ENCODE measurements around the gene FRY. TPM values are rescaled to one million over a fixed set of nuclear protein-coding genes. Genes with fewer than 3 reads are reported as not detected.

The FRY gene
- total and polyA plus RNA-seq, 2 of the 13 experiments (the other 11 are each of a cell fraction or from before 2014, with no cell fraction given) = 8.2 to 13.1 TPM

DNA sequence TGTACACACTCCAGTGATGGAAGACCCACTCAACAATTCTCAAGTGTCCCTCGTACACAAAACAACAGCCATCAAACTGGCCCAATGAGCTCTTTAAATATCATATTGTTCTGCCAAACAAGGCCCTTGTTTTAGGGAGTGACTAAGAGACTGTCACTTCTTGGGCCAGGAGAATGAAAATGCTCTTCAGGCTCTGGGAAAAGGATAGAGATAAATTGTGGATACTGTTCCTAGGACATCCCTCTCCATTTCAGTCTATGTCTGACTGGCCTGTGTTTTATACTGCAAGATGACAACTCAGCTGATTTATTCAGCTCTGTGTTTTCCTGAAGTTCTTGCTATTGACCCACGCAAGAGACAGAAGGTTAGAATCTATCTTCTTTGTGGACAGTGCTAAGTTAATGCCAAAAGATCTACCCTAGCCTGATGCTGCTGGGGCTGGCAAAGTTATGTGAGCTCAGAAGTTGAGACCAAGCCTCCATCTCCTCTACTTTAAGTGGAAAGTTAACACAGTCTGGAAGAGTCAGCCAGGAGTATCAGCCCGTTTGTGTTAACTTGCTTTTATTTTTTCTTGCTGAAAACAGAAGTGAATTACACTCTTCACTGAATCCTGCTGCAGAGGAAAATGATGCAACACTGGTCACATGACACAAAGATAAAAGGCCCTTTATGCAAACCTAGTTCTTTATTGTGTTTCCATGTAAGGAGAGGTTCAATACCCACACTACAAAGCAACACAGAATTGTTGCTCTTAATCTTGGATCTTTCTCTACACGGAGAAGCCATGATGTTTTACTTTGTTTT, 14.6 kb downstream of the FRY start:
- intact Hi-C loops (cut with micrococcal nuclease; ENCODE audit: unreplicated experiment) (loop anchor here (1.0 kb wide), 1 partner anchor 13 kb away; no protein-coding TSS in a partner anchor), in situ Hi-C loops (cut with HindIII; ENCODE audit: extremely low pct_ligation_motif_present, low pct_unique_long_range_greater_than_20kb) (loop anchor here (25.0 kb wide), 2 partner anchors 91 to 391 kb away; partner anchors contain the start of gene N4BP2L1)
- Histone ChIP-seq H3K9me3 (ENCODE audit: low read length) (no peaks in the 10 kb centered on the region), H4K20me1 (ENCODE audit: insufficient read depth, low read length) (no peaks in the 10 kb centered on the region), H3K27me3 (ENCODE audit: control insufficient read depth in 1 of 2, insufficient read depth in 2 of 2, low read length in 2 of 2) (no peaks in the 10 kb centered on the region), H3K9ac (ENCODE audit: insufficient read depth, low read depth, low read length) (peak overlapping the region; percentile 53), H3K36me3 (replicated peaks in 1 of 2; ENCODE audit: control insufficient read depth in 1 of 2, insufficient read depth in 2 of 2, low read length in 2 of 2) (peaks cover 4 to 10% of the 10 kb centered on the region in 2 experiments; a peak in 4 of 5 replicates), H3K4me1 (ENCODE audit: insufficient read depth, low read length) (peaks cover 53% of the 10 kb centered on the region), H3K4me3 (replicated peaks in 1 of 3; ENCODE audit: insufficient read depth in 1 of 3, low read depth in 2 of 3, low read length in 3 of 3) (peak overlapping the region in 1 of 3 experiments; percentile 24; a peak in 2 of 6 replicates), H3K27ac (ENCODE audit: extremely low read length, insufficient read depth, low read length) (peak overlapping the region; percentile 79), H2AFZ (ENCODE audit: low read length) (peak overlapping the region; percentile 73), H3K79me2 (ENCODE audit: insufficient read depth, low read length) (peaks cover 9% of the 10 kb centered on the region), H3K4me2 (ENCODE audit: low read depth, low read length) (peak overlapping the region; percentile 54)
- FAIRE-seq (peak; percentile 69), ATAC-seq (peak; percentile 88), DNase-seq (ENCODE audit: low spot score) (peak; percentile 92)
- TSS peak; percentile 98 for BruUV-seq (replicated peaks)
- POLR2A ChIA-PET = interaction anchor here (0.9 to 2.4 kb wide), 5 partner anchors 11 to 130 kb away, joined by 3 to 15 read pairs (median 4); partner anchors contain the start of gene FRY
- WGBS (ENCODE audit: low lambda C conversion rate) = 42% methylated on average over 4 of the region's 4 CpGs
- CTCF ChIA-PET (ENCODE audit: low intra/inter-chr PET ratio, low total read pairs) = no interaction called here
- TF ChIP-seq, protein P1, sequence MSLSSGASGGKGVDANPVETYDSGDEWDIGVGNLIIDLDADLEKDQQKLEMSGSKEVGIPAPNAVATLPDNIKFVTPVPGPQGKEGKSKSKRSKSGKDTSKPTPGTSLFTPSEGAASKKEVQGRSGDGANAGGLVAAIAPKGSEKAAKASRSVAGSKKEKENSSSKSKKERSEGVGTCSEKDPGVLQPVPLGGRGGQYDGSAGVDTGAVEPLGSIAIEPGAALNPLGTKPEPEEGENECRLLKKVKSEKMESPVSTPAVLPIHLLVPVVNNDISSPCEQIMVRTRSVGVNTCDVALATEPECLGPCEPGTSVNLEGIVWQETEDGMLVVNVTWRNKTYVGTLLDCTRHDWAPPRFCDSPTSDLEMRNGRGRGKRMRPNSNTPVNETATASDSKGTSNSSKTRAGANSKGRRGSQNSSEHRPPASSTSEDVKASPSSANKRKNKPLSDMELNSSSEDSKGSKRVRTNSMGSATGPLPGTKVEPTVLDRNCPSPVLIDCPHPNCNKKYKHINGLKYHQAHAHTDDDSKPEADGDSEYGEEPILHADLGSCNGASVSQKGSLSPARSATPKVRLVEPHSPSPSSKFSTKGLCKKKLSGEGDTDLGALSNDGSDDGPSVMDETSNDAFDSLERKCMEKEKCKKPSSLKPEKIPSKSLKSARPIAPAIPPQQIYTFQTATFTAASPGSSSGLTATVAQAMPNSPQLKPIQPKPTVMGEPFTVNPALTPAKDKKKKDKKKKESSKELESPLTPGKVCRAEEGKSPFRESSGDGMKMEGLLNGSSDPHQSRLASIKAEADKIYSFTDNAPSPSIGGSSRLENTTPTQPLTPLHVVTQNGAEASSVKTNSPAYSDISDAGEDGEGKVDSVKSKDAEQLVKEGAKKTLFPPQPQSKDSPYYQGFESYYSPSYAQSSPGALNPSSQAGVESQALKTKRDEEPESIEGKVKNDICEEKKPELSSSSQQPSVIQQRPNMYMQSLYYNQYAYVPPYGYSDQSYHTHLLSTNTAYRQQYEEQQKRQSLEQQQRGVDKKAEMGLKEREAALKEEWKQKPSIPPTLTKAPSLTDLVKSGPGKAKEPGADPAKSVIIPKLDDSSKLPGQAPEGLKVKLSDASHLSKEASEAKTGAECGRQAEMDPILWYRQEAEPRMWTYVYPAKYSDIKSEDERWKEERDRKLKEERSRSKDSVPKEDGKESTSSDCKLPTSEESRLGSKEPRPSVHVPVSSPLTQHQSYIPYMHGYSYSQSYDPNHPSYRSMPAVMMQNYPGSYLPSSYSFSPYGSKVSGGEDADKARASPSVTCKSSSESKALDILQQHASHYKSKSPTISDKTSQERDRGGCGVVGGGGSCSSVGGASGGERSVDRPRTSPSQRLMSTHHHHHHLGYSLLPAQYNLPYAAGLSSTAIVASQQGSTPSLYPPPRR (CRISPR knock-in tag; IDR thresholded peaks at IDR 0.05; ENCODE audit: borderline replicate concordance) = no peak
- TF ChIP-seq ZNF543 (CRISPR knock-in tag; IDR thresholded peaks at IDR 0.05) = no peak
- TF ChIP-seq ZNF446 (CRISPR knock-in tag; IDR thresholded peaks at IDR 0.05) = no peak
- TF ChIP-seq USF2 (IDR thresholded peaks at IDR 0.05; ENCODE audit: low read depth, low read length) = peak; percentile 84
- TF ChIP-seq USF2 (CRISPR knock-in tag; IDR thresholded peaks at IDR 0.05; ENCODE audit: borderline replicate concordance) = peak; percentile 91; the same call in 1 of the 2 replicates
- TF ChIP-seq ATF4 (CRISPR knock-in tag; IDR thresholded peaks at IDR 0.05) = peak; percentile 87 to 98
- TF ChIP-seq ZNF30 (CRISPR knock-in tag; IDR thresholded peaks at IDR 0.05) = no peak
- peak; percentile 60; the same call in 1 of the 2 replicates for TF ChIP-seq NCOR1 (IDR thresholded peaks at IDR 0.05; ENCODE audit: borderline replicate concordance, low read length)
- TF ChIP-seq ZSCAN31 (CRISPR knock-in tag; IDR thresholded peaks at IDR 0.05; ENCODE audit: low read depth) = no peak
- no peak for TF ChIP-seq JARID2 (CRISPR knock-in tag; IDR thresholded peaks at IDR 0.05; ENCODE audit: insufficient replicate concordance)
- no peak for TF ChIP-seq ZNF782 (CRISPR knock-in tag; IDR thresholded peaks at IDR 0.05; ENCODE audit: borderline replicate concordance)
- no peak for TF ChIP-seq DR1 (CRISPR knock-in tag; IDR thresholded peaks at IDR 0.05)
- TF ChIP-seq ZNF121 (CRISPR knock-in tag; IDR thresholded peaks at IDR 0.05) = no peak
- TF ChIP-seq SRSF4 (IDR thresholded peaks at IDR 0.05; ENCODE audit: low read depth, low read length, poor library complexity, severe bottlenecking) = no peak
- no peak for TF ChIP-seq YEATS4 (CRISPR knock-in tag; IDR thresholded peaks at IDR 0.05; ENCODE audit: borderline replicate concordance)

Data from HepG2 (cell line).